ENCODE results near the gene KNL1.

DNA sequence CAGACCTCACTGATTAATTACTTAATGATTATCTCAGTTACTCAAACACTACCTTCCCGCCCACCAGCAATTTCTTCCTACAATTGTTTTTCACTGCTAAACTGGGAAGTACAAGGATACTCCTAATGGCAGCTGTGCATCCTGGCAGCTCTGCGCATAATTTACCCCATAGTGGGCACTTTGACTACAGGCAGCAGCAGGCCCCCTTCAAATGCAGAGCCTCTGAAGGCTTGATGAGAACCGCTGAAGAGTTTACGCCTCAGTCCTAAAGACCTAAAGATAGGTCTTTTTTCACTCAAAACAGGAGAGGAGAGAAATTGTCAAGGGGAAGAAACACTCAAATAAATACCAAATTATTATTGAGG, 39.9 kb upstream of the KNL1 start:
- TF ChIP-seq, protein P1, sequence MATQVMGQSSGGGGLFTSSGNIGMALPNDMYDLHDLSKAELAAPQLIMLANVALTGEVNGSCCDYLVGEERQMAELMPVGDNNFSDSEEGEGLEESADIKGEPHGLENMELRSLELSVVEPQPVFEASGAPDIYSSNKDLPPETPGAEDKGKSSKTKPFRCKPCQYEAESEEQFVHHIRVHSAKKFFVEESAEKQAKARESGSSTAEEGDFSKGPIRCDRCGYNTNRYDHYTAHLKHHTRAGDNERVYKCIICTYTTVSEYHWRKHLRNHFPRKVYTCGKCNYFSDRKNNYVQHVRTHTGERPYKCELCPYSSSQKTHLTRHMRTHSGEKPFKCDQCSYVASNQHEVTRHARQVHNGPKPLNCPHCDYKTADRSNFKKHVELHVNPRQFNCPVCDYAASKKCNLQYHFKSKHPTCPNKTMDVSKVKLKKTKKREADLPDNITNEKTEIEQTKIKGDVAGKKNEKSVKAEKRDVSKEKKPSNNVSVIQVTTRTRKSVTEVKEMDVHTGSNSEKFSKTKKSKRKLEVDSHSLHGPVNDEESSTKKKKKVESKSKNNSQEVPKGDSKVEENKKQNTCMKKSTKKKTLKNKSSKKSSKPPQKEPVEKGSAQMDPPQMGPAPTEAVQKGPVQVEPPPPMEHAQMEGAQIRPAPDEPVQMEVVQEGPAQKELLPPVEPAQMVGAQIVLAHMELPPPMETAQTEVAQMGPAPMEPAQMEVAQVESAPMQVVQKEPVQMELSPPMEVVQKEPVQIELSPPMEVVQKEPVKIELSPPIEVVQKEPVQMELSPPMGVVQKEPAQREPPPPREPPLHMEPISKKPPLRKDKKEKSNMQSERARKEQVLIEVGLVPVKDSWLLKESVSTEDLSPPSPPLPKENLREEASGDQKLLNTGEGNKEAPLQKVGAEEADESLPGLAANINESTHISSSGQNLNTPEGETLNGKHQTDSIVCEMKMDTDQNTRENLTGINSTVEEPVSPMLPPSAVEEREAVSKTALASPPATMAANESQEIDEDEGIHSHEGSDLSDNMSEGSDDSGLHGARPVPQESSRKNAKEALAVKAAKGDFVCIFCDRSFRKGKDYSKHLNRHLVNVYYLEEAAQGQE (IDR thresholded peaks at IDR 0.05; ENCODE audit: insufficient read depth in 1 of 2, low read depth in 2 of 2, low read length in 1 of 2) = no peak
- TF ChIP-seq POLR2AphosphoS5 (IDR thresholded peaks at IDR 0.05; ENCODE audit: low read depth, low read length) = no peak

All from Panc1 (cell line).